DMS 273 treated with DMSO at 0.1 percent for 48 hours (cell line): ENCODE measurements around the gene TMEM101.
"Not testable (repeated sequence)": the region's sequence is repeated elsewhere in the genome, so short reads cannot be mapped to it uniquely, and the experiment has no call there.

ENCODE experiments used
- DNase-seq: peaks from one replicate; lab custom pipeline; 2025; lab: John Stamatoyannopoulos, UW

The TMEM101 gene

DNA sequence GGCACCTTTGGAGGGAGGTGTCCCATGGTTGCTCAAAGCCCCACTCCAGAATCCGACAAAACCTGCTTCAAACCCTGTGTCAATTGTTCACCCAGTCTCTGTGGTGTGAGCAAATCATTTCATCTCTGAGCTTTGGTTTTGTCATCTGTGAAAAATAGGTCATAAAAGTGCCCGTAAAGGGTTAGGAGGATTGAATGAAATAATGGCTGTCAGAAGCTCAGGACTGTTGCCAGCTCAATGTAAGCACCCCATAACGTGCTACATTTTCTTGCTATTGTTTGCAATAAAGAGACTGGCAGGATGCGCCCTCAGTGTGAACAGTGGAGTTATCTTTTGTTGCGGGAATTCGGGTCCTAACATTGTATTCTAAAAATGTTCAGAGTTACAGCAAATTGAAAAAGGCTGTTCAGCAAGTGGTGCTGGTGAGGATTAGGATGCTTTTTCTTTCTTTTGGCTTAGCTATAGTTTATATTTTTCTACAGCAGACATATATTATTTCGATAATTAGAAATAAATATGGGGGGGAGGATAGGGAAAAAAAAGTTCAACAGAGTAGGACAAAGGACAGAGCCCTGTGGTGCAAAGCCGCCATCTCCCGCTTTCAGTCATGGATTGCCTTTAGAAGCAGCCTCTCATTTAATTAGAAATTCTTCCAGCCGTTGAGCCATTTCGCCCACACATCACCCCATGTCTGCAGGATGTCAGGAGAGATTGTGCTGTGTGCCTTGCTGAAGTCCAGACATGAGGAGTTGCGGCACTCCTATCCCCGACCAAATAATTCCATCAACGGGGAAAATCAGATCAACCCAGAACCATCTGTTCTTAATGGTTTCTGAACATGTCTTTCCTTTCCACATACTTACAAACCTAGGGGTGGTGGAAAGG, 40.1 kb downstream of the TMEM101 start:
- DNase-seq, result no peak

DNA sequence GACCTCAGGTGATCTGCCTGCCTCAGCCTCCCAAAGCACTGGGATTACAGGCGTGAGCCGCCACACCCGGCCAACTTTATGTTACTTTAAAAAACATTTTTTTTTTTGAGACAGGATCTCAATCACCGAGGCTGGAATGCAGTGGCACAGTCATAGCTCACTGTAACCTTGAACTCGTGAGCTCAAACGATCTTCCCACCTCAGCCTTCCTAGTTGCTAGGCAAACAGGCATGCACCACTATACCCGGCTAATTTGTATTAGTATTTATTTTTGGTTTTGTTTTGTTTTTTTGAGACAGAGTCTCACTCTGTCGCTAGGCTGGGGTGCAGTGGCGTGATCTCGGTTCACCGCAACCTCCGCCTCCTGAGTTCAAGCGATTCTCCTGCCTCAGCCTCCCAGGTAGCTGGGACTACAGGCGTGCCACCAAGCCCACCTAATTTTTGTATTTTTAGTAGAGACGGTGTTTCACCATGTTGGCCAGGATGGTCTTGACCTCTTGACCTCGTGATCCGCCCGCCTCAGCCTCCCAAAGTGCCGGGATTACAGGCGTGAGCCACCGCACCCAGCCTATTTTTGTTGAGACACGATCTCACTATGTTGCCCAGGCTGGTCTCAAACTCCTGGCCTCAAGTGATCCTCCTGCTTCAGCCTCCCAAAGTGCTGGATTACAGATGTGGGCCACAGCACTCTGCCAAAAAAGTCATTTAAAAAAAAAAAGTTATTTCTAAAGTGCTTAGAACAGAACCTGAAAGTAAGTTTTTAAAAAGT, 42.1 kb downstream of the TMEM101 start:
- not testable (repeated sequence) for DNase-seq

DNA sequence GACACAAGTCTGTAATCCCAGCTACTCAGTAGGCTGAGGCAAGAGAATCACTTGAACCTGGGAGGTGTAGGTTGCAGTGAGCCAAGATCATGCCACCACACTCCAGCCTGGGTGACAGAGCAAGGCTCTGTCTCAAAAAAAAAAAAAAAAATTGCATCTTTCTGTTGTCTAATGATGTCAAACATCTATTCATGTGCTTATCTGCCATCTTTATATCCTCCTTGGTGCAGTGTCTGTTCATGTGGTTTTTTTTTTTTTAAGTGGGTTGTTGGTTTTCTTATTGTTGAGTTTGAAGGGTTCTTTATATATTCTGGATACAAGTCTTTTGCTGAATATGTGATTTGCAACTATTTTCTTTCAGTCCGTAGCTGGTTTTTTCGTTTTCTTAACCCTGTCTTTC, 43.3 kb downstream of the TMEM101 start:
- DNase-seq, result not testable (repeated sequence)

DNA sequence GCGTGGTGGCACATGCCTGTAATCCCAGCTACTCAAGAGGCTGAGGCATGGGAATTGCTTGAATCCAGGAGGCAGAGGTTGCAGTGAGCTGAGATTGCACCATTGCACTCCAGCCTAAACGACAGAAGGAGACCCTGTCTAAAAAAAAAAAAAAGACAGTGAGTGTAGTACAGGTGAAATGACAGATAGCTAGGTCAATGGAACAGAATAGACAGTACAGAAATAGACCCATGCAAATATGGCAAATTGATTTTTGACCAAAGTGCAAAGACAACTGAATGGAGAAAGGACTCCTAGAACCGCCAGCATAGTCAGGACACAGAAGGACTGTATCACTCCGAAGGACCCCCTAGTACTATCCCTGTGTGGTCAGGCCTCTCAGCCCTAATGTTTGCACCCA, 44.4 kb downstream of the TMEM101 start:
- DNase-seq, result no peak

DNA sequence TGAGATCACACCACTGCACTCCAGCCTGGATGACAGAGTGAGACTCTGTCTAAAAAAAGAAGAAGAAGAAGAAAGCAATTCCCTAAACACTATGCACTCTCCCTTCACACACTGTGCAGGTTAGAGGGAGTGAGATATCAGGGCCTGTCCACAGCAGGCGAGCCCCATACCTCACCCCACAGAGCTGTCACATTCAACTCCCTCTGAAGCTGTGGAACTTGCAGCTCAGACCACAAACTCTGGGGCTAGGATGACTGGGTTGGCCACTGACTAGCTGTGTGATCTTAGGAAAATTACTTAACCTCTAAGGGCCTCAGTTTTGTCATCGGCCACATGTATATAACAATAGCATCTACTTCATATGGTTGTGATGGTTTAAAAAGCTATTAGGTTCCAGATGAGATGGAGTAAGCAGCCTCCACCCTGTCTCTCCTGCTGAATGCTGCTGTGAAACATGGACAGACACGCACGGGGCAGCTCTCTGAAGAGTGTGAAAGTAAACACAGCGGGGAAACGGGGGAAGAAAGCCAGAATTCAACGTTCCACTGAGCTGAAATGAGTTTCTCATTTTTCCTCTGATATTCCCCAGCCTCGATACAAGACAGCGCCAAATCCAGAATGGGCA, 47.4 kb downstream of the TMEM101 start:
- no peak for DNase-seq

DNA sequence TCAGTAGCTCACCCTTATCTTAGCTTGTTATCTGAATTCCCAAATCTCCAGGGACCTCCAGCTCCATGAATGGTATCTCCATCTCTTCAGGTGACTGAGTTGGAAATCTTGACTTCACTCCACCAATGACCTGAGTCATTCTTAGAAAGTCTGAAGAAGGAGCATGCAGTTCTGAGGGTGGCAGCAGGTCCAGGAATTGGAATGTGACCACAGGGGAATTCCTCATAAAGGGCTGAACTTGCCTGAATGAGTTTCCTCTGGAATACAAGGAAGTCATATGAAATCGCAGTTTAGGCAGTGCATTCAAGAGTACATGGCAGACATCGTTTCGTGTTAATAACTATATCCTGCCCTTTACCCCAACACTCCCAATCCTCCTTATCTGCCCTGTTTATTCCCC, 48.5 kb downstream of the TMEM101 start:
- no peak for DNase-seq

DNA sequence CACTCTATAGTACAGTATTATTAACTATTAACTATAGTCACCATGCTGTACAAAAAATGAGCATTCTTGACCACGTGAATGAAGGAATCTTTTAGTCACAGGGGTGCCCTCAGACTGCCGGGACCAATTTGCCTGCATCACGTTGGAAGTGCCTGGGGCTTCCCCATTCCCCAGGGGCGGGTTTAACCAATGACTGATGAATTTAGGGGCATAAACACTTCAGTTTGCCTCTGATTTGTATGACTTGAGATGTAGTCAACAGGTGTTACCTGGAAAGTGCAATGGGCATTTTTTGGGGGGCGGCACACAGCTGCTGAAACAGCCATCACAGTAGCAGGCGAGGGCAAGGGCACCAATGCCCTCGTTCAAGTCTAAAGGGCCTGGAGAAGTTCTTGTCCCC, 52.3 kb downstream of the TMEM101 start:
- no peak for DNase-seq

DNA sequence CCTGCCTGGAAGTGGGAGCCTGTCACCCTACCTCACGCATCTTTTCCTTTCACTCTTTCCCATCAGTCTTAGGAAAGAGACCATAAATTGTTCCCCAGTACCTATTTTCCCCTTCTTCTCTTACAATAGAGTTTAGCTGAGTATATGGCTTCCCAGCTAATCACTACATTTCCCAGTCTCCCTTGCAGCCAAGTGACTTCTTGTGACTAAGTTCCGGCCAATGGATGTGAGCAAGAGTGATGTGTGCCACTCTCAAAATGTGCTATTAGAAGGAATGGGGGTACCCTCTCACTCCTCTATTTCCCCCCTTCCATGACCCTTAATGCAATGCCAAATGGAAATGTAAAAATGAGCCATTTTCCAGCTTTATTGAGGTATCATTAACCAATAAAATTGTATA, 52.8 kb downstream of the TMEM101 start:
- DNase-seq, result no peak

DNA sequence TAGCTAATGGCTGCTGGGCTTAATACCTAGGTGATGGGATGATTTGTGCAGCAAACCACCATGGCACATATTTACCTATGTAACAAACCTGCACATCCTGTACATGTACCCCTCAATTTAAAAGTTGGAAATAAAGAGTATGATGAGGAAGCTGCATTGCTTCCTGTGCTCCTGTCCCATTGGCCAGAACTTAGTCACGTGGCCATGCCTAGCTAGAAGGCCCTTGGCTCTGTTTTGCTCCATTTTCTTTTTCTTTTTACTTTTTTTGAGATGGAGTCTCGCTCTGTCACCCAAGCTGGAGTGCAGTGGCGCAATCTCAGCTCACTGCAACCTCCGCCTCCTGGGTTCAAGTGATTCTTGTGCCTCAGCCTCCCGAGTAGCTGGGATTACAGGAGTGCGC, 53.5 kb downstream of the TMEM101 start:
- not testable (repeated sequence) for DNase-seq
